Transverse colon (tissue), 4 donors: ENCODE results near the gene TMPRSS9.

Experiments used
- CTCF ChIP-seq, 5 experiments: fragments of 200-600 bp in 3 of 5; fragments of 450-650 bp in 2 of 5; sonication (generic) in 3 of 5; IDR thresholded peaks; 1 replicate in 2 of 5; 2 replicates in 3 of 5; pipeline ENCODE4 v1.5.1; 2016 to 2017; ENCODE audit warnings: antibody characterized with exemption in 5 of 5, inconsistent platforms in 3 of 5, mild to moderate bottlenecking in 2 of 5, moderate library complexity in 1 of 5
- EP300 ChIP-seq: sonication (generic); formaldehyde crosslinking; IDR thresholded peaks from one replicate; pipeline ENCODE4 v1.6.1; 2017; ENCODE audit warnings: antibody characterized with exemption, low read depth
- POLR2A ChIP-seq: fragments of 450-650 bp; IDR thresholded peaks from one replicate; pipeline ENCODE4 v1.6.1; 2016; ENCODE audit warnings: antibody characterized with exemption, mild to moderate bottlenecking, moderate library complexity
- POLR2AphosphoS5 ChIP-seq, 3 donors: sonication (generic); formaldehyde crosslinking; IDR thresholded peaks; one replicate each; pipeline ENCODE4 v1.6.1; 2016; ENCODE audit warnings: antibody characterized with exemption in 3 of 3

- TF ChIP-seq POLR2AphosphoS5 (IDR thresholded peaks at IDR 0.05) = no peak
- TF ChIP-seq CTCF (IDR thresholded peaks at IDR 0.05) = no peak
- no peak for TF ChIP-seq POLR2A
- TF ChIP-seq EP300 = no peak
These were observed 47.1 kb upstream of the TMPRSS9 start for GRCh38 chr19:2312820-2313501.
